Measurements from ENCODE around the gene EIF3B.
"Not testable (repeated sequence)": the region's sequence is repeated elsewhere in the genome, so short reads cannot be mapped to it uniquely, and the experiment has no call there.

The EIF3B gene

DNA sequence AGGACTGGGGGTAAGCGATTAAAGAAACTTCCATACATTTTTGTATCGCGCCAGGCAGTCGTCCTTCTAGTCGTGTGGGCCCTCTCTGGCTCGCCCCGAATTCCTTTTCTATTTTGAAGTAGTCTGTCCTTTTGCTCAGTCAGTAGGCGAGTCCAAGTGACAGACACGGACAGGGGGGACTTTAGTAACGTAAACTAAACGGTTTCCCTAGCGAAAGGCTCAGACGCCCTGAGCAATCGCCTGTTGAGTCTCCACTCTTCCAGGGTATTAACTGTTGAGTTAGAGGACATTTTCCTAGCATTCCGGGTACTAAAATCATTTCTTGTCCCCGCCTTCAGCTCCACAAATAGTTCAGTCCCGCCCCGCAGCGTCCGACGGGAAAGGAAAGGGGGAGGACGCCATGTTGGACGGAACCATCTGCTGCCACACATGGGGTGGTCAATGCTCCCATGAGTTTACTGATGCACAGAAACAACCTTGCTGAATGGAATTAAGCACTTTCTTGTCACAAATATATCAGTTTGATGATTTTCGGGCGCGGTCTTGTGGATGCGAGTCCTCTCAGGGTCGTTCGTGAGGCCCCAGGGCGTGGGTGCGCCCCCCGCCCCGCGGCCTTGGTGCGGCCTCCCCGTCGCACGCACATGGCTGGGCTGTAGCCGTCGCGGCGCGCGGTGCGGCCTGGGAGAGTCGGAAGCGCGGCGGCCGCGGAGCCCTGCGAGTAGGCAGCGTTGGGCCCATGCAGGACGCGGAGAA lies at the start of gene EIF3B:
Gene EIF3B, plus strand, starts transcription at position 642 of the 753 bp plus-strand sequence. Its CDS starts 95 bp downstream, at position 737.
- FAIRE-seq = no peak

DNA sequence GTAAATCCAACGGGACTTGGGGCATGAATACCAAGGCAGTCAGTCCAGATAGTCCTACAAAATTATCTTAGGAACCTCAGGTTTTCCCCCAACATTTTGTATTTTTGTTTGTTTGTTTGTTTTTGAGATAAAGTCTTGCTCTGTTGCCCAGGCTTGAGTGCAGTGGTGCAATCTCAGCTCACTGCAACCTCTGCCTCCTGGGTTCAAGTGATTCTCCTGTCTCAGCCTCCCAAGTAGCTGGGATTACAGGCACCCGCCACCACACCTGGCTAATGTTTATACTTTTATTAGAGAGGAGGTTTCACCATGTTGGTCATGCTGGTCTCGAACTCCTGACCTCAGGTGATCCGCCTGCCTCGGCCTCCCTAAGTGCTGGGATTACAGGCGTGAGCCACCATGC lies 49.4 kb upstream of the EIF3B start:
- FAIRE-seq = not testable (repeated sequence)

DNA sequence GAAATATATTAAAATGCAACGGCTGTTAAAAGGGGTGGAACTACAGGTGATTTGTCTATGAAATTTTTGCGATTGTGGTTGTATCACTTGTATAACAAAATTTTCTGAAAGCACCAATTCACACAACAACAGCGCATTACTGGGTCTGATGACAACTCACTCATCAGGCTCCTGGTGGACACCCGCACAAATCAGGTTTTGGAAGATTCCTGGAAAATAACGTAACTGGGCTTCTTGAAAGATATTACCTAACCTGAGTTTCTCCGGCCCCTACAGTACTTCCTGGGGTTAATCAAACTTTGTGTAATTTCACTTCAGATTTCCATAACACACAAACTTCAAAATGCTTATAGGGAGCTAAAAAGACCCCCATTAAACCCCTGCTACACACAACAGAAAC lies 47.9 kb upstream of the EIF3B start:
- FAIRE-seq = no peak

DNA sequence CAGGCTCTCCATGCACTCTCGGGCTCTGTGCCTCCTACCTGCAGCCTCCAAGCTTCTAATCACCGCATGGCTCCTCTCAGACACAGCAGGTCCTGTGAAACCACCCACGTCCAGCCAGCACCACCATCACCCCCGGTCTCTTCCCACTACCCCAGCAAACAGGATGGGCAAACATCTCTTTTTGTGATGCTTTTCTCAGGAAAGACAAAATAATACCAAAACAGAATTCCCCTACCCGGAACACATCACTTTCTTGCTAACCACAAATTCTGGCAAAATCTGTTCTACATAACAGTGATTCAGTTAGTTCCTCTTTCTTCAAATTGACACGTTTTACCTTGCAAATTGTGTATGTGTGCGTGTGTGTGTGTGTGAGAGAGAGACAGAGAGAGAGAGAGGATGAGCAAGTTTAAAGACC lies 46.9 kb upstream of the EIF3B start:
- no peak for FAIRE-seq

DNA sequence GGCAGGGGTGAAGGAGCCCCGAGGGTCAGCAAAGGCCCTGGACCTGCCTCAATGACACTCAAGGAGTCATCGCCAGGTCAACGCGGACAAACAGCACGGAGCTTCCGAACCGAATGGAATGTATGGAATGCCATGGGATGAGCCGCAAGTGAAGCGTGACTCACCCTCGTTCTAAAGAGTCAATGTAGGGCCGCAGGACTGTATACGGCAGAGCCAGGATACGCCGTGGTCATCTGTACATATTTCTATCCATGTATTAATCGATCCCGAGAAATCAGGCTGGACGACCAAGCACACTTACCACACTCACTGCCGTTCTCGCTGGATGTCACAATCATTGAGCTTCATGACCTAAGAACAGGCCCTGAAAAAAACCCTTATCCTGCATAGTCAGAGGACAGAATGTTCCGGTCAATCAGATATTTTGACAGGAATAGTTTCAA lies 44.7 kb upstream of the EIF3B start:
- no peak for FAIRE-seq

DNA sequence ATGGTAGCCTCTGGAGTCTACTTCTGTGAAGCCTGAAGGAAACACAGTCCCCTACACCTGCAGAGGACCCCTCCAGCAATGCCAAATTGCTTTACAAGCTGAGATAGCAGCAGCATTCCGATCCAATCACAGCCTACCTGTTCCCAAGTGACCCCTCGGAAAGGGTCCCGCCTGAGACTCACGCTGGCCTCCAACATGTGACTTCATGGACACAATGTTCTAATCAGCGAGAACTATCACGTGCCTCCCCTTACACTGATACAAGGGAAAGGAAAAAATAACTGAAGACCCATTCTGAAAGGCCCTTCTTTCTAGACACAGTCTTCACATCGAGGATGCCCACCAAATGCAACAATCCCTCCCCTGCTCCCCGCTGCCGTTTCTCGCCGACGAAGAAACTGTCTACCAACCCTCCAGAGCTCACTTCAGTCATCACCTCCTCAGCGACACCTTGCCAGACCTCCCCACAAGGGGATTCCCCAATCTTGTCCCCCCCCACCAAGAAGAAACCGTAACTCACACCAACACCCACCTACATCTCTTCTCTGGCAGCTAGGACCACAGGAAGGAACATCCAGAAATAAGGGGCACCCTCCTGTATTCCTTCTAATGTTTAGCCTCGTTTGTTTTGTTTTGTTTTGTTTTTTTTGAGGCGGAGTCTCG lies 42.2 kb upstream of the EIF3B start:
- no peak for FAIRE-seq

DNA sequence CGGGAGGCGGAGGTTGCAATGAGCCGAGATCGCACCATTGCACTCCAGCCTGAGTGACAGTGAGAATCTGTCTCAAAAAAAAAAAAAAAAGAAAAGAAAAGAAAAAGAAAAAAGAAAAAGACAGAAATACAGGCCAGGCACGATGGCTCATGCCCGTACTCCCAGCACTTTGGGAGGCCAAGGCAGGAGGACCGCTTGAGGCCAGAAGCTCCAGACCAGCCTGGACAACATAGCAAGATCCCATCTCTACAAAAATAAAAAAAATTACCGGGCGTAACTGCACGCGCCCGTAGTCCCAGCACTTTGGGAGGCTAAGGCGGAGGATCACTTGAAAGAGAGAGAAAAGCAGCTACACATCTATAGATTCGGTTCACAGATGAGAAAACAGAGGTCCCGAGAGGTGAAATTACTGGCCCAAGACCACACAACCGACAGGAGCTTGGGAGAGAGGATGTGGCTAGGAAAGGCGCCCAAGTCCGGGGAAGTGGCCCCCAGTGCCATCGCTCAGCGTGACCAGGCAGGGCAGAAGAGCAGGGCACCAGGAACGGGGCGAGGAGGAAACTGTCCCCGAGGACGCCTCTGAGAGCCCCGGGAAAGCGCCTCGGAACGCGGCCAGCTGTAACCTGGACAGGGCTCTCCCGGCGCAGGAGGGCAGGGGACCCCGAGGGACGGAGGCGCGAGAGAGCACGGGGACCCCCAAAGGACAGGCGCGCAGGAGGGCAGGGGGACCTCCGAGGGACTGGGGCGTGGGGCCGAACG lies 41.0 kb upstream of the EIF3B start:
- FAIRE-seq = no peak

DNA sequence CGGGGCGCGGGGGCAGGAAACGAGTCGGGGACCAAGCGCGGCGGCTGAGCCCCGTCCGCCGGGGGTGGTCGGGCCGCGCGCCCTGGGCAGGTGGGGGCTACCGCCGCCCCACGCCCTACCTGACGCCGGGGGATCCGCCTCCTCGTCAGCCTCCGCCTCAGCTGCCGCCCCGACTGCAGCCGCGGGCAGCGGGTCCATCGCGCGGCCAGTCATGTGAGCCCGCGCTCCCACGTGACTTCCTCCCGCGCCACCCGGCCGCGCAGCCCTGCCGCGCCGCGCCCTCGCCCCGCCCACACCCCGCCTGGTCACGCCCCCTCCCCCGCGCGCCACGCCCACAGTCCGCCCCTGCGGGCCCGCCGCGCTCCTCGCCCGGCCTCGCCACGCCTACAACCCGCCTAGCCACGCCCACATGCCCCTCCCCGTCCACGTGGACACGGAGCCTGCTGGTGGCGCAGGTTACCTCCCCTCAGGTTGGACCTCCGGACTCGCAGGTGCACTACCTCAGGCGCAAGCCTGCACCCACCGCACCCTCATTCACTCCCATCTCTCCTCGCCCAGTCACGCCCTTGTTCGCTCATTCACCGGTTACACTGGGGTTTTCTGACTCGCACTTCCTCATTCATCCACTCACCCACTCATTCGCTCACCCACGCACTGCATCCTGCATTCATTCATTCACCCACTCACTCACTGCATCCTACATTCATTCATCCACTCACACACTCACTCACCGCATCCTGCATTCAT lies 40.2 kb upstream of the EIF3B start, which contains the start of gene SNX8:
Gene SNX8, minus strand, starts transcription at position 233 of the 747 bp plus-strand sequence. Its CDS starts 20 bp downstream, at position 213.
- no peak for FAIRE-seq

DNA sequence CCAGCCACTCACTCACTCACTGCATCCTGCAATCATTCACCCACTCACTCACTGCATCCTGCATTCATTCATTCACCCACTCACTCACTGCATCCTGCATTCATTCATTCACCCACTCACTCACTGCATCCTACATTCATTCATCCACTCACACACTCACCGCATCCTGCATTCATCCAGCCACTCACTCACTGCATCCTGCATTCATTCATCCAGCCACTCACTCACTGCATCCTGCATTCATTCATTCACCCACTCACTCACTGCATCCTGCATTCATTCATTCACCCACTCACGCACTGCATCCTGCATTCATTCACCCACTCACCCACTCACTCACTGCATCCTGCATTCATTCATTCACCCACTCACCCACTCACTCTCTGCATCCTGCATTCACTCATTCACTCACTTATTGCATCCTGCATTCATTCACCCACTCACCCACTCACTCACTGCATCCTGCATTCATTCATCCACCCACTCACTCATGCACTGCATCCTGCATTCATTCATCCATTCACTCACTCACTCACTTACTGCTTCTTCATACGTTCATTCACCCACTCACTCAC lies 39.6 kb upstream of the EIF3B start:
- FAIRE-seq = not testable (repeated sequence)

DNA sequence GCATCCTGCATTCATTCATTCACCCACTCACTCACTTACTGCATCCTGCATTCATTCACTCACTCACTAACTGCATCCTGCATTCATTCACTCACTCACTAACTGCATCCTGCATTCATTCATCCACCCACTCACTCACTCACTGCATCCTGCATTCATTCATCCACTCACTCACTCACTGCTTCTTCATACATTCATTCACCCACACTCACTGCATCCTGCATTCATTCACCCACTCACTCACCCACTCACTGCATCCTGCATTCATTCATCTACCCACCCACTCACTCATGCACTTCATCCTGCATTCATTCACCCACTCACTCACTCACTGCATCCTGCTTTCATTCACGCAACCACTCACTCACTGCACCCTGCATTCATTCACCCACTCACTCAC lies 38.8 kb upstream of the EIF3B start:
- no peak for FAIRE-seq

DNA sequence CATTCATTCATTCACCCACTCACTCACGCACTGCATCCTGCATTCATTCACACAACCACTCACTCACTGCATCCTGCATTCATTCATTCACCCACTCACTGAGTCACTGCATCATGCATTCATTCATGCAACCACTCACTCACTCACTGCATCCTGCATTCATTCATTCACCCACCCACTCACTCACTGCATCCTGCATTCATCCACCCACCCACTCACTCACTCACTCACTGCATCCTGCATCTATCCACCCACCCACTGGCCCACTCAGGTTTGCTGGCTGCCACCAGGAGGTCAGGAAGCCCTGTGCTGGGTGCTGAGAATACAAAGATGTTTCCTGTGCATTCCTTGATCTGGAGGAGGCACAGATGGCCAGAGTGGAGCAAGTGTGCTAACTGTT lies 38.0 kb upstream of the EIF3B start:
- no peak for FAIRE-seq

DNA sequence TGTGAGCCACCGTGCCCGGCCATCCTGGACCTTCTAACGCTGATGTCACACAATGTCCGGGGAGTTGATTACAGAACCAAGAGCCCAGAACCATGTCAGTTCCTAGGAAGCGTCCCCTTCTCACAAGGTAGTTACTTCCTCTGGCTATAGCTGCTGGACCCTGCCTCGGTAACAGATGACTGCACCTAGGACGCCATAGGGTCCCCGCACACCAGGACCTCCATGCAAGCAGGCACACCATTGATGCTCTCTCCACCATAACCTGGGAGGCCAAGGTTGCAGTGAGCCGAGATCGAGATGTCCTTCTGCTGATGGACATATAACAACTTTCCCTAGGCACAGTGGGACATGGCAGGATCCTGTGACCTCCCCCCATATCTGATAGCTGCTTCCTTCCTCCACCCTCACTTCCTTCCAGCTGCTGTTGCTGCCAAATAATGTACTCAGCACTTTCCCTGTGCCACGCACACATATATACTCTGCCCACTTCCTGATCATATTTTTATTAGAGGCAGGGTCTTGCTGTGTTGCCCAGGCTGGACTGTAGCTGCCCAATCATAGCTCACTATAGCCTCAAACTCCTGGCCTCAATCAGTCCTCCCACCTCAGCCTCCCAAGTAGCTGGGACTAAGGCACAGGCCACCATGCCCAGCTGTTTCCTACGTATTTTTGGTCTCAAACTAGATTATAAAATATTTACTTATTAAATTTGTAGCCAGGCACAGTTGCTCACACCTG lies 36.9 kb upstream of the EIF3B start:
- FAIRE-seq = no peak

DNA sequence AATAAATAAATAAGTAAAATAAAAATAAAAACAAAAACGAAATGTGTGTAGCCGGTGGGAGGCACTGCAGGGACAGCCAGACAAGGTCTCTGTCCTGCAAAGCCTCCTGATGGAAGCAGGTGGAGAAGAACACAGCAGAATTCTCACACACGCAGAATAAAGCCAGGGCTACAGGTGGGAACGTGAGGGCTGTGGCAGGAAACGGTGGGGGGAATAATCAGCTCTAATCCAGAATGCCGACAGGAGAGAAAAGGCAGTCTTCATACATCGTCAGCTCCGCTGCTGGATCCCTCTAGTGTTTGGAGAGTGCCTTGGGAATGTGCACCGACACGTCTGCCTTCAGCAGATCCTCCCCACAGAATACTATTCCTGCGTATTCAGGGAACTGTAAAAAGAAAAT lies 33.6 kb upstream of the EIF3B start:
- no peak for FAIRE-seq

DNA sequence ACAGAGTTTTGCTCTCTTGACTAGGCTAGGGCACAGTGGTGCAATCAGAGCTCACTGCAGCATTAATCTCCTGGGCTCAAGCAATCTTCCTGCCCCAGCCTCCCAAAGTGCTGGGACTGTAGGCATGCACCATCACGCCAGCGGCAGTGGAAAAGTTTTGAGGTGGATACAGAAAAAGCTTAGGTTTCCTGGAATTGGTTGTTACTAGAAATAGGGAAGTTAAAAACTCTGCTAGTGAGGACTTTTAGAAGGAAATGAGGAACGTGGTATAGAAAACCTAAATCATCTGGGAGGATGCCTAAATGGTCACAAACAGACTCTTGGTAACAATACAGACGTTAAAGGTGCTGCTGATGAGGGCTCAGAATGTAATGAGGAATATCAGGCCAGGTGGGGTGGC lies 29.5 kb upstream of the EIF3B start:
- FAIRE-seq = no peak

DNA sequence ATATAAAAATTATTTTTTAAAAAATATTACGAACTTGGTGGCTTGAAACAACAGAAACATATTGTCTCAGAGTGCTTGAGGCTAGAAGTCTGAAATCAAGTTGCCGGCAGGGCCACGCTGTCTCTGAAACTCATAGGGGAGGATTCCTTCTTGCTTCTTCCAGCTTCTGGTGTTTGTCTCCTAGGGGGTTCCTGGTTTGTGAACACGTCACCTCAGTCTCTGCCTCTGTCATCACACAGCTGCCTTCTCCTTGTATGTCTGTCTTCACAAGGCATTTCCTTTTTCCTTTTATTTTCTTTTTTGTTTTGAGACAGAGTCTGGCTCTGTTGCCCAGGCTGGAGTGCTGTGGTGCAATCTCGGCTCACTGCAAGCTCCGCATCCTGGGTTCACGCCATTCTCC lies 27.7 kb upstream of the EIF3B start:
- FAIRE-seq = no peak

DNA sequence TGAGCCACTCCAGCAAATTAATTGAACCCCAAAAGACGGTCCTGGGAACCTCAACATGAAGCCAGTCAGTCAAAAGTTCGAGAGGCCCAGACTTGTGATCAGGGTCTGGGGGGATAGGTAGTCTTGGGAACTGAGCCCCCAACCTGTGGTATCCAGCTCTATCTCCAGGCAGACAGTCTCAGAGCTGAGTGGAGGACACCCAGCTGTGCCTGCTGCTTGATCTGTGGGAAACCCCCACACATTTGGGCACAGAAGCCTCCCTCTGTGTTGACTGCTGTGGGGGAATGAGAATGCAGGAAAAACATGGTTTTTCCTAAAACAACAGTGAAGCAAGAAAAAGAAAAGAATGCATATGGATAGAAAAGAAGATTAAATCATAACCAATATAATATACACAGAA lies 24.1 kb upstream of the EIF3B start:
- FAIRE-seq = no peak

DNA sequence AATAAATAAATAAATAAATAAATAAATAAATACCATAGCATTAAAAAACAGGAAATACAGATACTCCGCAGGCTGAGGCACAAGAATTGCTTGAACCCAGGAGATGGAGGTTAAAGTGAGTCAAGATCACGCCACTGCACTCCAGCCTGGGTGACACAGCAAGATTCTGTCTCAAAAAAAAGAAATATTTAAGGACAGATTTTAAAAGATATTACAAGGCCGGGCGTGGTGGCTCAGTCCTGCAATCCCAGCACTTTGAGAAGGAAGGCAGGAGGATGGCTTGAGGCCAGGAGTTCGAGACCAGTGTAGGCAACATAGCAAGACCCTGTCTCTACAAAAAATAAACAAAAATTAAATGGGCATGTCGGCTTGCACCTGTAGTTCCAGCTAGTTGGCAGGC lies 22.9 kb upstream of the EIF3B start:
- no peak for FAIRE-seq

DNA sequence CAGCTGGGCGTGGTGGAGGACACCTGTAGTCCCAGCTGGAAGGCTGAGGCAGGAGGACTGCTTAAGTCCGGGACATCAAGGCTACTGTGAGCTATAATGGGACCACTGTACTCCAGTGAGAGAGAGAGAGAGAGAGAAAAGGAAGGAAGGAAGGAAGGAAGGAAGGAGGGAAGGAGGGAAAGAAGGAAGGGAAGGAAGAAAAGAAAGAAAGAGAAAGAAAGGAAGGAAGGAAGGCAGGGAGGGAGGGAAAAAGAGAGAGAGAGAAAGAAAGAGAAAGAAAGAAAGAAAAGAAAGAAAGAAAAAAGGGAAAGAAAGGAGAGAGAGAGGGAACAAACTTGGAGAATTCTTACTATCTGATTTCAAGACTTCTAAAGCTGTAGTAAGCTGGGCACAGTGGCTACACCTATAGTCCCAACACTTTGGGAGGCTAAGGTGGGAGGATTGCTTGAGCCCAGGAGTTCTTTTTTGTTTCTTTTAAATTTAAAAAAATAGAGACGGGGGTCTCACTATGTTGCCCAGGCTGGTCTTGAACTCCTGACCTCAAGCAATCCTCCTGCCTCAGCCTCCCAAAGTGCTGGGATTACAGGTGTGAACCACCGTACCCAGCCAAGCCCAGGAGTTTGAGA lies 21.9 kb upstream of the EIF3B start:
- FAIRE-seq = not testable (repeated sequence)

DNA sequence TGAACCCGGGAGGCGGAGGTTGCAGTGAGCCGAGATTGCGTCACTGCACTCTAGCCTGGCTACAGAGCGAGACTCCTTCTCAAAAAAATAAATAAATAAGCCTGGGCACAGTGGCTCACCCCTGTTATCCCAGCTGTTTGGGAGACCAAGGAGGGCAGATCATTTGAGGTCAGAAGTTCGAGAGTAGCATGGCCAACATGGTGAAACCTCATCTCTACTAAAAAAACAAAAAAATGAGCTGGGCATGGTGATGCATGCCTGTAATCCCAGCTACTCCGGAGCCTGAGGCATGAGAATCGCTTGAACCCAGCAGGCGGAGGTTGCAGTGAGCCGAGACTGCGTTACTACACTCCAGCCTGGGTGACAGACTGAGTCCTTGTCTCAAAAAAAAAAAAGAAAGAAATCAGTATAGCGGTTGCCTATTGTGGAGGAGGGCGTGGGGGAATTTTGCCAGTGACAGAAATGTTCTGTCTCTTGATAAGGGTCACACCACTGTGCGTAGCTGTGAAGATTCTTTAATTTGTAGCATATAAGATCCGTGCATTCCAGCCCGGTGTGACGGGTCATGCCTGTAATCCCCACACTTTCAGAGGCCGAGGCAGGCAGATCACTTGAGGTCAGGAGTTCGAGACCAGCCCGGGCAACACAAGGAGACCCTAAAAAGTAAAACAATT lies 17.9 kb upstream of the EIF3B start:
- FAIRE-seq = no peak

DNA sequence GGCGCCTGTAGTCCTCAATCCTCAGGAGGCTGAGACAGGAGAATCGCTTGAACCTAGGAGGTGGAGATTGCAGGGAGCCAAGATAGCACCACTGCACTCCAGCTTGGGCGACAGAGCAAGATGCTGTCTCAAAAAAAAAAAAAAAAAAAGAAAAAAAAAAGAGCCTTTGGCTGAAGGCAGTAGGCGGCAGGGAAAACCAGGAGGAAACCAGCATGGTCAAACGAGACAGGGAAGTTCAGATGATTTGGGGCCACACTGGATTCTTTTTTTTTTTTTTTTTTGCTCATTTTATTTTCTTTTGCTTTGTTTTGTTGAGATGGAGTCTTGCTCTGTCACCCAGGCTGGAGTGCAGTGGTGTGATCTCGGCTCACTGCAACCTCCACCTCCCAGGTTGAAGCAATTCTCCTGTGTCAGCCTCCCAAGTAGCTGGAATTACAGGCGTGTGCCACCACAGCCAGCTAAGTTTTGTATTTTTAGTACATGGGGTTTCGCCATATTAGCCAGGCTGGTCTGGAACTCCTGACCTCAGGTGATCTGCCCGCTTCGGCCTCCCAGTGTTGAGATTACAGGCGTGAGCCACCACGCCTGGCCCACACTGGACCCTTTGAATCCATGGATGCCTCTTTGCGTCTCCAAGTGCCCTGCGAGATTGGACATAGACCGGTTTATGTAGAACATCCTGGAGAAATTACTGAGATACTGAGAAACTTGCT lies 7.1 kb upstream of the EIF3B start:
- FAIRE-seq = not testable (repeated sequence)
